Mesendoderm (in vitro differentiated cells): ENCODE measurements around the gene FGGY.

Source experiments
- DNase-seq: peaks from one replicate; pipeline ENCODE4 v3.0.0; 2013
- H2AK5ac ChIP-seq: 2 replicates; pipeline ENCODE4 v1.6.1; 2013; ENCODE audit warnings: low read length, inconsistent platforms
- H2BK120ac ChIP-seq: 2 replicates; pipeline ENCODE4 v1.6.1; 2013; ENCODE audit warnings: low read depth, mild to moderate bottlenecking, low read length, moderate library complexity, mixed read lengths
- H2BK15ac ChIP-seq: replicated peaks from 2 replicates; pipeline ENCODE4 v1.6.1; 2013; ENCODE audit warnings: low read depth, mild to moderate bottlenecking, moderate library complexity
- H2BK5ac ChIP-seq: 2 replicates; pipeline ENCODE4 v1.6.1; 2013; ENCODE audit warnings: low read length, inconsistent platforms
- H3K18ac ChIP-seq: 2 replicates; pipeline ENCODE4 v1.6.1; 2013; ENCODE audit warnings: mild to moderate bottlenecking, low read length, mixed read lengths
- H3K23ac ChIP-seq: one replicate; pipeline ENCODE4 v1.6.1; 2013; ENCODE audit warnings: low read length
- H3K27ac ChIP-seq: 2 replicates; pipeline ENCODE4 v1.5.1; 2013; ENCODE audit warnings: low read depth, mild to moderate bottlenecking, inconsistent platforms, low read length, moderate library complexity
- H3K27me3 ChIP-seq: 2 replicates; pipeline ENCODE4 v1.6.1; 2013; ENCODE audit warnings: low read length, control low read depth, mild to moderate bottlenecking, inconsistent platforms; ENCODE audit not compliant: insufficient read depth, poor library complexity
- H3K36me3 ChIP-seq: 2 replicates; pipeline ENCODE4 v1.6.1; 2013; ENCODE audit warnings: low read length, inconsistent platforms; ENCODE audit not compliant: control insufficient read depth, insufficient read depth
- H3K4ac ChIP-seq: one replicate; pipeline ENCODE4 v1.6.1; 2013; ENCODE audit warnings: low read depth, mild to moderate bottlenecking, low read length, moderate library complexity
- H3K4me1 ChIP-seq: 2 replicates; pipeline ENCODE4 v1.6.1; 2013; ENCODE audit warnings: low read depth, low read length, inconsistent platforms; ENCODE audit not compliant: control insufficient read depth
- H3K4me2 ChIP-seq: 2 replicates; pipeline ENCODE4 v1.6.1; 2013; ENCODE audit warnings: low read length
- H3K4me3 ChIP-seq: 2 replicates; pipeline ENCODE4 v1.5.1; 2013; ENCODE audit warnings: mild to moderate bottlenecking, low read length
- H3K56ac ChIP-seq: one replicate; pipeline ENCODE4 v1.6.1; 2013; ENCODE audit warnings: low read length
- H3K79me1 ChIP-seq: 2 replicates; pipeline ENCODE4 v1.6.1; 2013; ENCODE audit warnings: low read length, inconsistent platforms
- H3K79me2 ChIP-seq: 2 replicates; pipeline ENCODE4 v1.6.1; 2013; ENCODE audit warnings: mild to moderate bottlenecking, low read length; ENCODE audit not compliant: control insufficient read depth, insufficient read depth
- H3K9ac ChIP-seq: 2 replicates; pipeline ENCODE4 v1.6.1; 2013; ENCODE audit warnings: low read length, inconsistent platforms
- H4K5ac ChIP-seq: one replicate; pipeline ENCODE4 v1.6.1; 2013; ENCODE audit warnings: low read length
- H4K8ac ChIP-seq: one replicate; pipeline ENCODE4 v1.6.1; 2013; ENCODE audit warnings: low read depth, mild to moderate bottlenecking, control low read depth, low read length, moderate library complexity
- WGBS: extraction: QIAGEN DNeasy Blood & Tissue Kit; methylation state at CpG from one replicate; pipeline ENCODE4 v1.1.7; 2013; ENCODE audit warnings: low lambda C conversion rate, missing lambda C conversion rate; ENCODE audit not compliant: insufficient coverage; ENCODE audit errors: extremely low coverage; 5-methylcytosine and 5-hydroxymethylcytosine counted together

Gene FGGY

DNA sequence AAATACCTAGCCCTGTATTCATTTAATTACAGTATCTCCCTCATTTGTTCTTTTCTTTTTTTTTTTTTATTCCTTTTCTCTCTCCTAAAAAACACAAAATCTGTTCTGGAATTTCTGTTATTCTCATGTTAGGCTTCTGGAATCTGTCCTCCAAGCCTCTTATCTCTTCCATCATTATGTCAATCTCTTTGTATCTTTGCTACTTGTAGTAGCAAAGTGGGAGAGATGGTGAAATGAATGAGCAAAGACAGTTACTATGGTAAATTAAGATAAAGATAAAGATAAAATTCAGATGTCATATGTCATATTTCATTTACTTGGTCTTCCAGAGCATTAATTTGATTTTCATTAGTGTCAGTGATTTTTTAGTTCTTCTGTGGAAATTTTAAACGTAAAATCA is 155.1 kb downstream of the FGGY start:
- Histone ChIP-seq H3K4me1 (no peaks in the 10 kb centered on the region), H3K23ac (no peak overlapping the region), H3K27ac (no peak overlapping the region), H3K36me3 (no peaks in the 10 kb centered on the region), H3K18ac (no peak overlapping the region), H3K4ac (no peak overlapping the region), H3K79me1 (no peaks in the 10 kb centered on the region), H3K27me3 (no peaks in the 10 kb centered on the region), H3K79me2 (no peaks in the 10 kb centered on the region), H2BK15ac (no peak overlapping the region), H4K5ac (no peak overlapping the region), H4K8ac (no peak overlapping the region), H2BK5ac (no peak overlapping the region), H2BK120ac (no peak overlapping the region), H3K9ac (no peak overlapping the region), H3K4me2 (no peak overlapping the region), H2AK5ac (no peak overlapping the region), H3K56ac (no peak overlapping the region), H3K4me3 (no peak overlapping the region)
- peak; percentile 13 for DNase-seq
- WGBS = no CpG with 5 or more reads among the region's 1 CpG

DNA sequence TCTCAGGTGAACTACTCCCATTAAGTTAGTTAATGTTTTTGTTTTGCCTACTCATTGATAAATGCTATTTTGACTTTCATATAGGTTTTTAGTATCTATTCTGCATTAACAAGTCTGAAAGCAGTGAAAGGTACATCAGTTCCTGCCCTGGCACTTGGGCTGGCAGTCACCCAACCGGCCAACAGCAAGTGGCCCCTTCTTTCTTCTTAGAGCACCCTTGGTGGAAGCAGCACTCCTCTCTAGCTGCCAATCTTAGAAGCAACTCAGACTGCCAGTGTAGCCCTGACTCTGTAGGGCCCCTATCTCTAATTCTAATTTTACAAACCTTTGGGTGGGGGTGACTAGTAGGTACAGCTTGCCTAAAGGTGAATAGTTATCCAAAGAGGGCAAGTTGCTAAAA is 155.7 kb downstream of the FGGY start:
- no peak for DNase-seq
- Histone ChIP-seq H3K36me3 (no peaks in the 10 kb centered on the region), H3K9ac (no peak overlapping the region), H3K56ac (no peak overlapping the region), H2BK5ac (no peak overlapping the region), H4K8ac (no peak overlapping the region), H4K5ac (no peak overlapping the region), H3K4ac (no peak overlapping the region), H3K27me3 (no peaks in the 10 kb centered on the region), H2BK120ac (no peak overlapping the region), H3K4me2 (no peak overlapping the region), H3K79me1 (no peaks in the 10 kb centered on the region), H2AK5ac (no peak overlapping the region), H3K23ac (no peak overlapping the region), H3K4me1 (no peaks in the 10 kb centered on the region), H3K27ac (no peak overlapping the region), H3K79me2 (no peaks in the 10 kb centered on the region), H2BK15ac (no peak overlapping the region), H3K18ac (no peak overlapping the region), H3K4me3 (no peak overlapping the region)
- no CpG with 5 or more reads among the region's 1 CpG for WGBS

DNA sequence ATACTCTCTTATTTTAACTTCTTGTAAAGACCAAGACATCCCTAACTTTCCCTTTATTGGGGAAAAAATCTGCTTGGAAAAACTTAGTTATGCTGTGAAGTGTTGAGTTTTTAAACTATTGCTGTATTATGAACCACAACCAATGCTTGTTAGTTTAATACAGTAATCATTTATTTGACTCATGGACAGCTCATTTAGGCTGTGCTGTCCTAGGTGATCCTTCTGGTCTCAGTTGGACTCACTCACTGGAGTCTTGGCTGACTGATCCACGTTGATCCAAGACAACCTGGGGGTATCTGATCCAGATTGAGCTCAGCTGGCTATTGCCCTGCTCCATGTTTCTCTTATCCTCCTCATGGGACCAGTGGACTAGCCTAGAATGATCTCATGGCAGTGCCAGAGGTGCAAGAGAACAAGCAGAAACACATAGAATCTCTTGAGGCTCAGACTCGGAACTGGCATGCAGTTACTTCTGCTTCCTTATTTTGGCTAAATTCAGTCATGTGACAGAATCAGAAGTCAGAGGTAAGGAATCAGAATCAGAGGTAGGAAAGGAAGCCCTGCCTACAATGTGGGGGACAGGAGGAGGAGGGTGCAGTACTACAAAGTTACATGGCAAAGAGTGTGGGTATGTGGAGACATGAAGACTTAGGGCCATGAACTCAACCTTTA is 156.5 kb downstream of the FGGY start:
- Histone ChIP-seq H3K23ac (no peak overlapping the region), H3K56ac (no peak overlapping the region), H3K4me3 (no peak overlapping the region), H2AK5ac (no peak overlapping the region), H3K4me2 (no peak overlapping the region), H3K27ac (no peak overlapping the region), H2BK120ac (no peak overlapping the region), H3K9ac (no peak overlapping the region), H3K36me3 (no peaks in the 10 kb centered on the region), H4K8ac (no peak overlapping the region), H3K4me1 (no peaks in the 10 kb centered on the region), H3K79me1 (no peaks in the 10 kb centered on the region), H2BK5ac (no peak overlapping the region), H3K27me3 (no peaks in the 10 kb centered on the region), H2BK15ac (no peak overlapping the region), H3K18ac (no peak overlapping the region), H3K79me2 (no peaks in the 10 kb centered on the region), H4K5ac (no peak overlapping the region), H3K4ac (no peak overlapping the region)
- no peak for DNase-seq
- WGBS = no CpG with 5 or more reads among the region's 2 CpGs

DNA sequence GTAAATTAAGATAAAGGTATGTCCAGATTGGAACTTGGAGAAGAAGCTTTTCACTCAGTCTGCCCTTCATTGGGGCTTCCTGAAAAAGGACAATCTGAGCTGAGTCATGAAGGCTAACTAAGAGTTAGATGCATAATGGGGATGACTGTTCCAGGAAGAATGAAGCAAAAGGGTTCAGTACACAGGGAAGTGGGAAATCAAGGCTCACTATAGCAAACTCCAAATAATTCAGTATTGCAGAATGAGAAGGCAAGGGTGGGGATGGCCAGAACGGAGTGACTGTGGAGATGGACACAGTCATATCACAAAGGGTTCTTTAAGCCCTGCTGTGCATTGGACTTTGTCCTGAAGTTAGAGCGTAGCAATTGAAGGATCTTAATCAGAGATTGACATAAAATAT is 158.3 kb downstream of the FGGY start:
- Histone ChIP-seq H3K4me1 (no peaks in the 10 kb centered on the region), H3K56ac (no peak overlapping the region), H2BK120ac (no peak overlapping the region), H3K79me2 (no peaks in the 10 kb centered on the region), H4K8ac (no peak overlapping the region), H2BK15ac (no peak overlapping the region), H3K27me3 (no peaks in the 10 kb centered on the region), H2BK5ac (no peak overlapping the region), H3K4ac (no peak overlapping the region), H3K79me1 (no peaks in the 10 kb centered on the region), H3K4me3 (no peak overlapping the region), H3K36me3 (no peaks in the 10 kb centered on the region), H3K18ac (no peak overlapping the region), H2AK5ac (no peak overlapping the region), H3K27ac (no peak overlapping the region), H4K5ac (no peak overlapping the region), H3K9ac (no peak overlapping the region), H3K4me2 (no peak overlapping the region), H3K23ac (no peak overlapping the region)
- DNase-seq = no peak
- no CpG with 5 or more reads among the region's 2 CpGs for WGBS

DNA sequence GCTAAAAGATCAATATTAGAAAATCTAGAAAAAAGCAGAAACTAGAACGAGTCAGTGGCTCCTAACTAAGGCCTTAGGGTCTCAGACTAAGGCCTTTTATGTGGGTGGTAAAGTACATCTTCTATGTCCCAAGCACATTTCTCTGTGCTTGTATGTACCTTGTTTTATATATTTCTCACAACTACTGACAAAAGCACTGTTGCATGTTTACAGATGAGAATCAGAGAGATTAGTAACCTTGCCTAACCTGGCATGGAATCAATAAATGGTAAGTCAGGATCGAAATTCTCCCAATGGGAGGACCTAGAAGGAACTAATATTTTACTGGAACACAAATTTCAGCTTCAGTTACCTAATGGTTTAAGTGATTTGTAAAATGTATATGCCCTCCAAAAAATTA is 160.9 kb downstream of the FGGY start:
- H3K4me3 ChIP-seq = no peak overlapping the region
- H3K18ac ChIP-seq = no peak overlapping the region
- no CpG with 5 or more reads among the region's 2 CpGs for WGBS
- no peaks in the 10 kb centered on the region for H3K79me1 ChIP-seq
- no peak overlapping the region for H3K56ac ChIP-seq
- H3K4me2 ChIP-seq = no peak overlapping the region
- no peak overlapping the region for H2AK5ac ChIP-seq
- H3K79me2 ChIP-seq = no peaks in the 10 kb centered on the region
- no peaks in the 10 kb centered on the region for H3K4me1 ChIP-seq
- DNase-seq = no peak
- H3K27ac ChIP-seq = no peak overlapping the region
- no peak overlapping the region for H2BK15ac ChIP-seq
- no peak overlapping the region for H4K5ac ChIP-seq
- H3K36me3 ChIP-seq = no peaks in the 10 kb centered on the region
- no peak overlapping the region for H3K4ac ChIP-seq
- no peak overlapping the region for H4K8ac ChIP-seq
- H2BK5ac ChIP-seq = no peak overlapping the region
- H3K27me3 ChIP-seq = no peaks in the 10 kb centered on the region
- H3K23ac ChIP-seq = no peak overlapping the region
- H3K9ac ChIP-seq = no peak overlapping the region
- no peak overlapping the region for H2BK120ac ChIP-seq

DNA sequence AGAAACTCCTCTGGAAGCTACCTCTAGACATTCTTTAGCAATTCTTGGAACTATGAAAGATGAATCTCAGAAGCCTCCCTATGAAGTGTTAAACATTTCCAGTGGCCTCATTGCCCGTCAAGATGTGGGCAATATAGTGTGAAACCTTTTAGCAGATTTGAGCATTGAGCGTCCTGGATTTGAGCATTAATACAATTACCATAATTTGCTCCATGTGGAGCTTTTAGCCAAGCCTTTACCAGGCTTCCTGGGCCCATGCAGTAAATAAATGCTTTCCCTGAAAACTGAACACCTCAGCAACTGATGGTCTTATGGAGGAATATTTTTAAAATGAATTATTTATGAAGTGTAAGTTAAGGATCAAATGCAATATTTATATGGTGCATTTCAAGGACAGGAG is 162.0 kb downstream of the FGGY start:
- H3K56ac ChIP-seq = no peak overlapping the region
- no peaks in the 10 kb centered on the region for H3K79me1 ChIP-seq
- no peak overlapping the region for H2AK5ac ChIP-seq
- H3K79me2 ChIP-seq = no peaks in the 10 kb centered on the region
- H3K27ac ChIP-seq = no peak overlapping the region
- no peak overlapping the region for H3K4ac ChIP-seq
- no peak overlapping the region for H3K4me3 ChIP-seq
- no peak overlapping the region for H2BK15ac ChIP-seq
- no peaks in the 10 kb centered on the region for H3K27me3 ChIP-seq
- no peak overlapping the region for H4K8ac ChIP-seq
- no CpG with 5 or more reads among the region's 2 CpGs for WGBS
- H2BK5ac ChIP-seq = no peak overlapping the region
- DNase-seq = no peak
- no peak overlapping the region for H4K5ac ChIP-seq
- H3K23ac ChIP-seq = no peak overlapping the region
- no peak overlapping the region for H3K4me2 ChIP-seq
- no peaks in the 10 kb centered on the region for H3K36me3 ChIP-seq
- H3K18ac ChIP-seq = no peak overlapping the region
- H3K9ac ChIP-seq = no peak overlapping the region
- no peak overlapping the region for H2BK120ac ChIP-seq
- H3K4me1 ChIP-seq = no peaks in the 10 kb centered on the region
